NCI-H2171 treated with DMSO at 0.1 percent for 48 hours (cell line): ENCODE results near the gene ASB13.
A peak's percentile ranks its signal among the peaks of the same experiment; 100 is the strongest.
"Not testable (repeated sequence)": the region's sequence is repeated elsewhere in the genome, so short reads cannot be mapped to it uniquely, and the experiment has no call there.

Experiments used
- DNase-seq: peaks from one replicate; lab custom pipeline; 2025; lab: John Stamatoyannopoulos, UW

ASB13 gene

GRCh38 chr10:5623081-5623748 is 43.2 kb downstream of the ASB13 start:
- DNase-seq = peak; percentile 51

- no peak for DNase-seq
Measured at GRCh38 chr10:5622186-5622960, 44.0 kb downstream of the ASB13 start.

GRCh38 chr10:5621371-5621770 is 45.0 kb downstream of the ASB13 start:
- not testable (repeated sequence) for DNase-seq

- DNase-seq = no peak
Measured at GRCh38 chr10:5620966-5621365, 45.4 kb downstream of the ASB13 start.

- no peak for DNase-seq
Measured at GRCh38 chr10:5620223-5620721, 46.1 kb downstream of the ASB13 start.

- DNase-seq = no peak
Measured at GRCh38 chr10:5619362-5620211, 46.8 kb downstream of the ASB13 start.

GRCh38 chr10:5618829-5619228 is 47.6 kb downstream of the ASB13 start:
- no peak for DNase-seq

- DNase-seq = no peak
Measured at GRCh38 chr10:5618042-5618441, 48.4 kb downstream of the ASB13 start.

- no peak for DNase-seq
Measured at GRCh38 chr10:5617521-5617920, 48.9 kb downstream of the ASB13 start.

- no peak for DNase-seq
Measured at GRCh38 chr10:5616836-5617235, 49.6 kb downstream of the ASB13 start.

- no peak for DNase-seq
Measured at GRCh38 chr10:5616046-5616445, 50.3 kb downstream of the ASB13 start.

- DNase-seq = no peak
Measured at GRCh38 chr10:5615316-5615715, 51.1 kb downstream of the ASB13 start.

- DNase-seq = no peak
Measured at GRCh38 chr10:5614155-5614721, 52.2 kb downstream of the ASB13 start.

- DNase-seq = no peak
Measured at GRCh38 chr10:5613481-5614154, 52.8 kb downstream of the ASB13 start.

- peak; percentile 15 for DNase-seq
Measured at GRCh38 chr10:5611899-5612680, 54.3 kb downstream of the ASB13 start.

GRCh38 chr10:5609952-5610616 is 56.3 kb downstream of the ASB13 start:
- DNase-seq = no peak

GRCh38 chr10:5608608-5609220 is 57.7 kb downstream of the ASB13 start:
- DNase-seq = no peak

GRCh38 chr10:5607594-5607993 is 58.8 kb downstream of the ASB13 start:
- DNase-seq = no peak

GRCh38 chr10:5606864-5607263 is 59.5 kb downstream of the ASB13 start:
- DNase-seq = no peak

- no peak for DNase-seq
Measured at GRCh38 chr10:5606321-5606720, 60.1 kb downstream of the ASB13 start.
